ENCODE data around the gene FANCC. TPM values are rescaled to one million over a fixed set of nuclear protein-coding genes. Genes with fewer than 3 reads are reported as not detected.
"Not testable (repeated sequence)": the region's sequence is repeated elsewhere in the genome, so short reads cannot be mapped to it uniquely, and the experiment has no call there.

FANCC gene
- total RNA-seq, 4 donors from 2014 or later = 7.7 to 27.8 (median 9.0) TPM

- no peak for TF ChIP-seq EP300 (IDR thresholded peaks at IDR 0.05)
- TF ChIP-seq POLR2AphosphoS5 (IDR thresholded peaks at IDR 0.05) = no peak
- TF ChIP-seq, protein P1, sequence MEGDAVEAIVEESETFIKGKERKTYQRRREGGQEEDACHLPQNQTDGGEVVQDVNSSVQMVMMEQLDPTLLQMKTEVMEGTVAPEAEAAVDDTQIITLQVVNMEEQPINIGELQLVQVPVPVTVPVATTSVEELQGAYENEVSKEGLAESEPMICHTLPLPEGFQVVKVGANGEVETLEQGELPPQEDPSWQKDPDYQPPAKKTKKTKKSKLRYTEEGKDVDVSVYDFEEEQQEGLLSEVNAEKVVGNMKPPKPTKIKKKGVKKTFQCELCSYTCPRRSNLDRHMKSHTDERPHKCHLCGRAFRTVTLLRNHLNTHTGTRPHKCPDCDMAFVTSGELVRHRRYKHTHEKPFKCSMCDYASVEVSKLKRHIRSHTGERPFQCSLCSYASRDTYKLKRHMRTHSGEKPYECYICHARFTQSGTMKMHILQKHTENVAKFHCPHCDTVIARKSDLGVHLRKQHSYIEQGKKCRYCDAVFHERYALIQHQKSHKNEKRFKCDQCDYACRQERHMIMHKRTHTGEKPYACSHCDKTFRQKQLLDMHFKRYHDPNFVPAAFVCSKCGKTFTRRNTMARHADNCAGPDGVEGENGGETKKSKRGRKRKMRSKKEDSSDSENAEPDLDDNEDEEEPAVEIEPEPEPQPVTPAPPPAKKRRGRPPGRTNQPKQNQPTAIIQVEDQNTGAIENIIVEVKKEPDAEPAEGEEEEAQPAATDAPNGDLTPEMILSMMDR (IDR thresholded peaks at IDR 0.05) = no peak
- no peak for TF ChIP-seq POLR2A (IDR thresholded peaks at IDR 0.05)
- no peaks in the 10 kb centered on the region for H3K36me3 ChIP-seq
- H3K4me3 ChIP-seq = no peak overlapping the region
- H3K27ac ChIP-seq = no peak overlapping the region
- DNase-seq (ENCODE audit: low spot score in 2 of 2) = no peak
- H3K27me3 ChIP-seq = no peaks in the 10 kb centered on the region
- no peaks in the 10 kb centered on the region for H3K4me1 ChIP-seq
- WGBS = 94% methylated on average over 4 of the region's 4 CpGs
- no peaks in the 10 kb centered on the region for H3K9me3 ChIP-seq
Measured at GRCh38 chr9:95229230-95229915, 88.1 kb downstream of the FANCC start.

- Histone ChIP-seq H3K36me3 (no peaks in the 10 kb centered on the region), H3K27me3 (no peaks in the 10 kb centered on the region), H3K4me1 (no peaks in the 10 kb centered on the region), H3K4me3 (no peak overlapping the region), H3K9me3 (no peaks in the 10 kb centered on the region), H3K27ac (no peak overlapping the region)
- DNase-seq (ENCODE audit: low spot score in 2 of 2) = no peak
- WGBS = 98% methylated on average over 7 of the region's 7 CpGs
- TF ChIP-seq, protein P1 (IDR thresholded peaks at IDR 0.05) = no peak
- no peak for TF ChIP-seq POLR2AphosphoS5 (IDR thresholded peaks at IDR 0.05)
- TF ChIP-seq POLR2A (IDR thresholded peaks at IDR 0.05) = no peak
- no peak for TF ChIP-seq EP300 (IDR thresholded peaks at IDR 0.05)
Measured at GRCh38 chr9:95226921-95227320, 90.6 kb downstream of the FANCC start.

- no peak for TF ChIP-seq POLR2A (IDR thresholded peaks at IDR 0.05)
- TF ChIP-seq, protein P1 (IDR thresholded peaks at IDR 0.05) = no peak
- TF ChIP-seq EP300 (IDR thresholded peaks at IDR 0.05) = no peak
- TF ChIP-seq POLR2AphosphoS5 (IDR thresholded peaks at IDR 0.05) = no peak
- no peaks in the 10 kb centered on the region for H3K9me3 ChIP-seq
- no peaks in the 10 kb centered on the region for H3K27me3 ChIP-seq
- no peak overlapping the region for H3K4me3 ChIP-seq
- DNase-seq (ENCODE audit: low spot score in 2 of 2) = no peak
- H3K4me1 ChIP-seq = no peaks in the 10 kb centered on the region
- no peak overlapping the region for H3K27ac ChIP-seq
- H3K36me3 ChIP-seq = no peaks in the 10 kb centered on the region
Measured at GRCh38 chr9:95225726-95226106, 91.8 kb downstream of the FANCC start.

DNA sequence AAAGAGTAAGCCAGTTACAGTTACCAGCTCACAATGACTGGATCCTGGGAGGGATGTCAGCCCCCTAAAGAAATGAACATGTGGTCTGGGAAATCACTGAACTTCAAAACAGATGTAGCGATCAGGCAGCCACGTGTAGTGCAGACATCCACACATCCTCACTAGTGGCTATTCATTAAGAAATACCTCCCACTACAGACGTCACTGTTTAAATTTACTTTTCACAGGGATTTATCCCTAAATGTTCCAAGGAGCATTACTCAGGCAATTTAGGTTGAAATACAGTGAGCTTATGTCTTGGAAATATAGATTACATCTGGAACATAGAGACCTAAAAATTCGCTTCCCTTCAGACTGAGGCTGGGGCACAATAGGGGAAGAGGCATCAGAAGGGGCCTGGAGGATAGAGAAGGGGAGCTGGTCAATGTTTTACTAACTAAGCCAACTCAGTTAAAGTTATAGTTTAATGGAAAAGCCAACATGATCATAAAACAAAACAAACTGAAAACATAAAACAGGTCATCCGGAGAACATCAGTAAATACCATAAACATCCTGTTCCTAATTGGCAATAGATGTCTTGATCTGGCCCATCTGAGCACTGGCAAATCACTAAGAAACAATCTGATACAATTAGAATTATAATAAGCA lies 92.3 kb downstream of the FANCC start:
- Histone ChIP-seq H3K27me3 (no peaks in the 10 kb centered on the region), H3K9me3 (no peaks in the 10 kb centered on the region), H3K4me1 (no peaks in the 10 kb centered on the region), H3K36me3 (no peaks in the 10 kb centered on the region), H3K4me3 (no peak overlapping the region), H3K27ac (no peak overlapping the region)
- DNase-seq (ENCODE audit: low spot score in 2 of 2) = no peak
- TF ChIP-seq POLR2AphosphoS5 (IDR thresholded peaks at IDR 0.05) = no peak
- 79% methylated on average over 5 of the region's 5 CpGs for WGBS

DNA sequence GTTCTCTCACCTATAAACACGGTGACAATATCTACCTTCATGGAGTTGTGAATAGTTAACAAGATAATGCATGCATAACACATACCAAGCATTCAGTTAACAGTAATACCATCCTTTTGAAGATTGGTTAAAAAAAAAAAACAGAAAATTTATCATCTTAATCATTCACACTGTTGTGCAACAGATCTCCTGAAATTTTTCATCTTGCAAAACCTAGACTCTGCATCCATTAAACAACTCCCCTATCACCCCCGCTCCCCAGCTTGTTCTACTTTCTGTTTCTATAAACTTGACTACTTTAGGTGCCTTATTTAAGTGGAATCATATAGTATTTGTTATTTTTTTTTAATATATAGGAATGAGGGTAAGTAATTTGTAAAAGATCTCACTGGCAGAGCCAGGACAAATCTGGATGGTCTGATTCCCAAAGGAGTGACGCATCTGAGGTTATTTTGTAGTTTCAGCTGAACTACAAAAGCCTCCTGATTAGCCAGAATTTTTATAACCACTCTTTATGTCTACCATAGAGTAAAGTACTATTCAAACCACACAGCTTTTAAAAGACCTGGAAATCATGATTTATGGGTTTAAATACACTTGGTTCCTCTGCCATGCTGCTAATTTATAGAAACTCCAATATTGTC lies 93.0 kb downstream of the FANCC start:
- H3K4me1 ChIP-seq = no peaks in the 10 kb centered on the region
- H3K9me3 ChIP-seq = no peaks in the 10 kb centered on the region
- H3K27ac ChIP-seq = no peak overlapping the region
- TF ChIP-seq, protein P1 (IDR thresholded peaks at IDR 0.05) = no peak
- no peak for TF ChIP-seq POLR2A (IDR thresholded peaks at IDR 0.05)
- TF ChIP-seq EP300 (IDR thresholded peaks at IDR 0.05) = no peak
- TF ChIP-seq POLR2AphosphoS5 (IDR thresholded peaks at IDR 0.05) = no peak
- no peak for DNase-seq (ENCODE audit: low spot score in 2 of 2)
- H3K4me3 ChIP-seq = no peak overlapping the region
- H3K27me3 ChIP-seq = no peaks in the 10 kb centered on the region
- no peaks in the 10 kb centered on the region for H3K36me3 ChIP-seq
- WGBS = 87% methylated on average over 3 of the region's 3 CpGs

DNA sequence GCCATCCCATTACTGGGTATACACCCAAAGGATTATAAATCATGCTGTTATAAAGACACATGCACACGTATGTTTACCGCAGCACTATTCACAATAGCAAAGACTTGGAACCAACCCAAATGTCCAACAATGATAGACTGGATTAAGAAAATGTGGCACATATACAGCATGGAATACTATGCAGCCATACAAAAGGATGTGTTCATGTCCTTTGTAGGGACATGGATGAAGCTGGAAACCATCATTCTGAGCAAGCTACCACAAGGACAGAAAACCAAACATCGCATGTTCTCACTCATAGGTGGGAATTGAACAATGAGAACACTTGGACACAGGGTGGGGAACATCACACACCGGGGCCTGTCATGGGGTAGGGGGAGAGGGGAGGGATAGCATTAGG lies 97.2 kb downstream of the FANCC start:
- H3K4me3 ChIP-seq; H3K36me3 ChIP-seq; H3K27ac ChIP-seq; H3K27me3 ChIP-seq; H3K4me1 ChIP-seq; DNase-seq (ENCODE audit: low spot score in 2 of 2); H3K9me3 ChIP-seq: not testable (repeated sequence)
- WGBS = 85% methylated on average over 4 of the region's 4 CpGs
